NOMO-1 (cell line): Measurements from ENCODE around the gene SLC7A10.
"Not testable (repeated sequence)": the region's sequence is repeated elsewhere in the genome, so short reads cannot be mapped to it uniquely, and the experiment has no call there.

Source experiments
- DNase-seq, 2 experiments: peaks; one replicate each; lab custom pipeline; 2025; ENCODE audit not compliant: unreplicated experiment in 2 of 2; lab: John Stamatoyannopoulos, UW

Gene SLC7A10

DNA sequence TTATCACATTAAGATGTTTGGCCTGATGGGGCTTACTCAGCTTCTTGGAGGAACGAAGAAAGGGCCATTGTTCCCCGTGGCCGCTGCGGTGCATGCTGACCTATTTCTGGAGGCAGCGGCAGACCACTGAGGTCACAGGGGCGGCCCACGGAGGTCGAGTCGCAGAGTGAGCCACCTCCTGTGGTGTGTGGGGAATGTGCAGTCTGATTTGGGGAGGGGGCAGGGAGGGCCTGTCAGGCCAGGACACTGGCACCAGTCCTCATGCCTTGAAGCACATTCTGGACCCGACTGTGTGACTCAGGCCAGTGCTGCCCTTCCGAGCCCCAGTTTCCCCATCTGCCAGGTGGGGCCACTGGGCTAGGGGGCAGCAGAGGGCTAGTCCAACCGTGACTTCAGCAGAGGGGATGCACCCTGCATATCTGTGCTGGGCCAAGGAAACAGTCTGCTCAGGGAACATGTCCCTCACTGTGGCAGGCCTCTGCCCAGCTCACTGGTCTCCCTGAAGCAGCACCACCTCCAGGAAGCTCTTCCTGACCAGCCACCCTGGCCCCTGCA is 6.3 kb downstream of the SLC7A10 start:
- DNase-seq, result no peak

DNA sequence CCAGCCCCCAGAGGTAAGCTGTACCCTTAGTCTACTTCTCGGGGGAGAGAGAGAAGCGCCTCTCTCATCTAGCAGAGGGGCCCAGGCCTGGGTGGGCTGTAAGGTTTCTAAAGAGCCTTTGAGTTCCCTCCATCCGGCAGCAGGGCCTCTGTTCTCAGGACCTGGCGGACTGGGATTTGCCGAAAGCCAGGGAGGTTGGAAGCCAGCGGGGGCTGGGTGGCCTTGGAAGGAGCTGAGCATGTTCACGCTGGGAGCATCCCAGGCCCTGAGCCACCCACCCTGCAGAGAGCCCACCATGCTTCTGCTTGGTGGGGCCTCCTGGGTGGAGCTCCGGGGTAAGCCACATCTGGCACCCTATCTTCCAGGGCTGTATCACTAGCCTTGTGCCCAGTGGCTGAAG is 7.8 kb downstream of the SLC7A10 start:
- DNase-seq, result no peak

DNA sequence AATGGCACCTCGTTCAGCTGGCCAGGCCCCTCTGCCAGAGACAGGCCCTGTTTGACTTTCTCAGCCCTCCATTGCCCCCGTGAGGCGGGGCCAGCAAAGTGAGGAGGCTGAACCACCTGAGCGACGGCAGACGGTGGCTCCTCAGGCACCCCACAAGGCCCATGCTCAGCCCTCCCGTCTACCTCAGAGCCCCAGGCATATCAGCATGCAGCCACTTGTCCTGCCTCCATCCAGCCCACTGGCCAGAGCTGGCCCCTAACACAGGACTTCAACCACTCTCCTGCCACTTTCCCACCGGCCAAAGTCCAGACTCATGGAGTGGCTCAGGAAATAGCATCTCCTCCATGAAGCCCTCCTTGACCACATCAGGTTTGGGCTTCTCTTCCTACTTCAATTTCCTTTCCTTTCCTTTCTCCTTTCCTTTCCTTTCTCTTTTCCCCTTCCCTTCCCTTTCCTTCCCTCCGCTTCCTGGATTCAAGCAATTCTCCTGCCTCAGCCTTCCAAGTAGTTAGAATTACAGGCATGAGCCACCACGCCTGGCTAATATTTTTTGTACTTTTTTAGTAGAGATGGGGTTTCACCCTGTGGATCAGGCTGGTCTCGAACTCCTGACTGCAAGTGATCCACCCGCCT is 9.3 kb downstream of the SLC7A10 start:
- no peak for DNase-seq

DNA sequence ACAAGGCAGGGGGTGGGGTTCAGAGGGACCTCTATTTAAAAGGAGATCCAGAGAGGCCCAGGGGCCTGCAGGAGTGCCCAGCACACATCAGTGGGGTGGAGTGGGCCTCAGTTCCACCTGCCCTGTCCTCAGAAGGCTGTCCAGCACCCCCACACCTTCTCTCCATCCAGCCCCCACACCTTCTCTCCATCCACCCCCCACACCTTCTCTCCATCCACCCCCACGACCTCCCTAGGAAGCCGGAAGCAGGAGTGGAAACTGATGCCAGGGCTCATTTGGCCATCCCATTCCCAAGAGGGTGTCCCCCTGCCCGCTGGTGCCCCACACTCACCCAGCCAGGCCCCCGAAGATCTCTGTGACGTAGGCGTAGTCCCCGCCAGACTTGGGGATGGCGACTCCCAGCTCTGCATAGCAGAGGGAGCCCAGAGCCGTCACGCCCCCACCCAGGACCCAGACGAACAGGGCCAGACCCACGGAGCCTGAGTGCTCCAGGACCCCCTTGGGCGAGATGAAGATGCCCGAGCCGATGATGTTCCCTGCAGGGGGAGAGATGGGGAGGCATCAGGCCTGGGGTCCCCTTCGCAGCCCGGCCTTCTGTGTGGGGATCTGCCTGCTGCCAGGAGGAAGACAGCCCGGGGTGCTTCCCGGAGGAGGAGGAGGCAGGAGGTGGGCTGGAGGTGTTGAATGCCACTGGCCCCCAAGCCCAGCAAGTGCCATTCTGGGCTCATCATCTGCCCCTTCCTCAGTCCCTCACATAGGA is 10.0 kb downstream of the SLC7A10 start:
- no peak for DNase-seq

DNA sequence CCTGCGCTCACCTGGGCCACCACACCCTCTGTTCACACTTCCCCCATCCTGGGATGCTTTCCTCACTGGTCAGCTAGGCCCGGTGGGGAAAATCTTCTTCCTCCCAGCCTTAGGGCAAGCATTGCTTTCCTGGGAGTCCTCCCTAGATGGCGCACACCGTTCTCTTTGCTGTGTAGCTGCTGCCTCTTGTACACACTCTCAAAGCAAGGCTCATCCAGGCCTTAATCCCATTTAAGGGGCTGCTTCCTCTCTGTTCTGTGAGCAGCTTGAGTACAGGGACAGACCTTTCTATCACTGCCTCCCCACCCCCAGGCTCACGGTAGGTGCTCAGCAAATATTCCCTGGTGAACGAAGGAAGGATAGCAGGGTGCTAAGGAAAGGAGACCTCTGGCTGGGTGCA is 11.1 kb downstream of the SLC7A10 start:
- no peak for DNase-seq

DNA sequence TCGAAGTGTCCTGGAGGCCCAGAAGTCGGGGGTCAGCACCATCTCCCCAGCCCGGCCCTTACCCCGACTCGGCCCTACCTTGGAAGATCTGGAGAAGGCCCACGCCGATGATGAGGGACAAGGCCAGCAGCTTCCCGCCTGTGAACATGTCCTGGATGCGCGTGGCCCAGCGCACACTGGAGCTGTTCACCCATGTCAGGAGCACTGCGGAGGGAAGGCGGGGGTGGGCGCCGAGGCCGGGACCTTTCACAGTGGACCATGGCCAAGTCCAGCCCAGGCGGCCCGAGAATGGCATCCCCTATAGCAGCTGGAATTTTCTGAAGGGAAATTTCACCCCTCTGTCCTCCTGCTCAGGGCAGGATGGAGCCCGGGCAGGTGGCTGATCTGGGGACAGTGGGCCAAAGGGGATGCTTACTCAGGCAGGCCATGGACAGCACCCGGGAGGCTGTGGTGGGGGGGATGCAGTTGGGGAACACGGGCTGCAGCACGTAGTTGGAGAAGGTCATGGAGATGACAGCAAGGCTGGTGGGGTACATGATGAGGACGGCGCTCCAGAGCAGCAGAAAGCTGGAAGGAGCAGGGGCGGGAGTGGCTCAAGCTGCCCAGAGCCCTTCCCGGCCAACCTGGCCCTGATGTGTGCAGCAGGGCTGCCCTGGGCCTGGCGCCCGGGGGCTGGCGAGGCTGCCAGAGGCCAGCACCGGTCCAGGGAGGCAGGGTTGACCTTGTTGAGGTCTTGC is 13.0 kb downstream of the SLC7A10 start:
- no peak for DNase-seq

DNA sequence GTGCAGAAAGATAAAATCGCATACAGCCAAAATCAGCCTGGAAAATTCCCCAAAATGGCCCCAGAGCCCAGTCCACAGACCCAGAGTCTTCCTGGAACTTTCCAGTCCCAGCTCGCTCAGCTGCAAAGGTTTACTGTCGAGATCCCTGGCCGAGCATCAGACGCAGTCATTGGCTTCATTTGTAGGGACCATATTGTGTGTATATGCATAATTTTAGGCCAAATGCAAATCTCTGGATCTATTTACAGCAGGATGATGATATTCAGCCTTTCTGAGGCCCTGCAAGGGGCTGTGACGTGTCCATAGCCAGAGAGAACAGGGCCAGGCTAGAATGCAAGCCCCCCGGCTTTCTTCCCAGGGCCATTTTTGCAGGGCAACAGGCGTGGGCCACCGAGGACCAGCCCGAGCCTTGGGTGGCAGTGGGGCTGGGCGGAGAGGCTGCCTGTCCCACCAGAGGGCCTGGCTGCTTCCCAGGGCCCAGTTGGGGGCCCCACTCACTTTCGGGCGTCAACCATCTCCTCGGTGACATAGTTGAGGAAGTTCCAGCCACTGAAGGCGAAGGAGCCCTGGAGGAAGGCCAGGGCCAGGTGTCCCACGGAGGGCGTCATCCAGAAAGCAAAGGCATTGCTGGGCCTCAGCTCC is 13.7 kb downstream of the SLC7A10 start:
- no peak for DNase-seq

DNA sequence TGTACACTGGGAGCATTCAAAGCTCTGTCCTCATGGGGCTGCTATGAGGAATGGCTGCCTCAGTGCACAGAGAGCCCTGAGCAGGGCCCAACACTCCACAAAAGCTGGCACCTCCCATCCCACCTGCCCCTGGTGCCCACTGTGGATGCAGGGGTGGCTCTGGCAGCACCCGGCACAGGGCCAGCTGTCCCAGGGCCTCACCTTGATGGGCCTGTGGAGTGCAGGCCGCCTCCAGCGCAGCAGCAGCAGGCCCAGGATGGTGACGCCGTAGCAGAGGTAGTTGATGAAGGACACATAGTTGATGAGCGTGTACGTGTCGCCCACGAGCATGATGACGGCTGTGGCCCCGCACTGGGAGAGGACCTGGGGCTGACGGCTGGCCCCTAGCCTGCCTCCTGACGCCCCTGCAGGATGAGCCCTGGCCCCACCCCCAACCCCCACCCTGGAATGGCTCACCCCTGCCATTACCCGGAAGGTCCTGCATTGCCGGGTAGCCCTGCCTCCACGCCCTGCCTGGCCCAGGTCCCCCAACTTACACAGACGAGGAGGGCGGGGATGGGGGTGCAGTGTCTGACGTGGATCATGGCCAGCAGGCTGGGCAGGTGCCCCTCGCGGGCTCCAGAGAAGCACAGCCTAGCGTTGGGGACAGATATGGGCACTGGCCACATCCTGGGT is 15.2 kb downstream of the SLC7A10 start:
- DNase-seq, result no peak

DNA sequence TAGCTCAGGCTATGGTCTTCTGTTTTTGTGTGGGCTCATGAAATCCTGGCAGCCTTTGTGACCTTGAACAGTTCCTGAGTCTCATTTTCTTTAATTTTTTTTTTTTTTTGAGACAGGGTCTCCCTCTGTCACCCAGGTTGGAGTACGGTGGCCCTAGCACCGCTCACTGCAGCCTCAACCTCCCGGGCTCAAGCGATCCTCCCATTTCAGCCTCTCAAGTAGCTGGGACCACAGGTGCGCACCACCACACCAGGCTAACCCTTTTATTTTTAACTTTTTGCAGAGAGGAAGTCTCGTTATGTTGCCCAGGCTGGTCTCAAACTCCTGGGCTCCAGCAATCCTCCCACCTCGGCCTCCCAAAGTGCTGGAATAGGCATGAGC is 15.8 kb downstream of the SLC7A10 start:
- not testable (repeated sequence) for DNase-seq

DNA sequence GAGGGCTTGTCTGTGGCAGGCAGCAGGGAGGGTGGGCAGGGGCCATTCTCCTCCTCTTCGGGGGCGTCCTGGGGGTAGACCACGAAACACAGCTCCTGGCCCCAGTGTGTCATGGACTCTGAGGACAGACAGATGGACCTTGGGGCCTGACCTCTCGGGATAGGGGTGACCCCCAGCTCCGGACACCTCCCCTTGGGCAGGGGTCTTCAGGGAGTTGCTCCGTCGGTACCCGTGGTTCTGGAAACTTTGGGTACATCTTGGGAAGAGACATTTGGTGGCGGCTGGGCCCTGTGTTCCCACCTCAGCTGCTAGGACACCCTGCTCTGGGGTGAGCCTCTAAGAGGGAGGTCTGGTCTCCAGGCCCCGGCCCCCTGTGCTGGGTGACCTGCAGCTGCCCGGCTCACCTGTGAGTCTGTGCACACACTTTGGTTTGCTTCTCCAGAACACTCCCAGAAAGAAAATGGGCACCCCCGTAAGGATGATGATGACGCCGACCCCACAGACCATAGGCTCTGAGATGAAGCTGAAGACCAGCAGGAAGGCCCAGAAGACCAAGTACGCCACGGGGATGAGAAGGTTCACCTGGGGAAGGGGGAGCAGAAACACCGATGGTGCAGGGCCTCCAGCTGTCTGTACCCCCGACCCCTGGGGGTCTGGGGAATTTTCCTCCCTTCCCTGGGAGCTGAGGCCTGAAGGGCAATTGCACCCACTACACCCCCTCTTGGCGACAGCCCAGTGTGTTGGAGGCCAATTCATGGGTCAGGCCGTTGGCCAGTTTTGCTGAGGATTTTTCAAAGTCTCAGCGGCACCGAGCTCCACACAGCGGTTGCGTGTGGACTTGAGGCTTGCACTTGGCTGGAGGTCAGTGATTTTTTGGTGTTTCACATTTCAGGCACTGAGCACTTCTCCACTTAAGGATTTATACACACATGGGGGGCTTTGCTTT is 16.5 kb downstream of the SLC7A10 start:
- DNase-seq, result no peak

DNA sequence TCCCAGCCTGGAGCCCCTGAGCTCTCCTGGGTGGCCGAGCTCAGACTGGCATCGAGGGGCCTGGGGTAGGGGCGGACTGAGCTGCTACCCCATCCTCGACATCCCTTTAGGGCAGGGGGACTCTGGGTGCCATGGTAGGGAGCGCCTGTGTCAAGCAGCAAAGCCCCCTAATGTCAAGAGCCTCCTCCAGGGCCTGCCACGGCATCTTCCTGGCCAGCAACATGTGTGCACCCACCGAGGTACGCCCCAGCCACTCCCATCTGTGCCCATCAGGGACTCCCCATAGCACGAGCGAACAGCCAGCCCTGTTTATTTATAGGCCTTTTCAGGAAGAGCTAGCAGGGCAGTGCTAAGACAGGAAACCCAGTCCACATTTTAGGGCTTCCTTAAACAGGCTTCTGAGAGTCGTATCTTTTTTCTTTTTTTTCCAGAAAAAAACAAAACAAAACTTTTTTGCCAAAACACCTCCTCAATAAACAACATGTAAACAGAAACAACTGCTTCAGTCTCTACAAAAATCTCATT is 17.2 kb downstream of the SLC7A10 start:
- DNase-seq, result peak; percentile 9 to 18

DNA sequence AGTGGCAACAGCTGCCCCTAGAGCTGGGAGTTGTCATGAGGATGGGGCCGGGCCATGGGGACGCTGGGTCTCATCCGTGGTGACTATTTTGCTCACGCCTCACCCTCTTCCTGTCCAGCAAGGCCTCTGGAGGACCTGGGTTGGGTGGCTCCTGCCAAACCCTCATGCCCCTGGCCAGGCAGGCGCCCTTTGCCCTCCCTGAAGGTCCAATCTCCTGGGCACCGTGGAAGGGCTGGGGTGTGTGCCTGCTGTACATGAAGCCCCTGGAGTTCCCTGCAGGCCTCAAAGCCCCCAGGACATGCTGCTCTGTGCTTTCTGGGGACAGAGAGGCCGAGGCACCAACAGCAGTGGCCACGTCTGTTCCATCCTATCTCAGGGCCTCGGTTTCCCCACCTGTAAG is 17.7 kb downstream of the SLC7A10 start:
- no peak for DNase-seq

DNA sequence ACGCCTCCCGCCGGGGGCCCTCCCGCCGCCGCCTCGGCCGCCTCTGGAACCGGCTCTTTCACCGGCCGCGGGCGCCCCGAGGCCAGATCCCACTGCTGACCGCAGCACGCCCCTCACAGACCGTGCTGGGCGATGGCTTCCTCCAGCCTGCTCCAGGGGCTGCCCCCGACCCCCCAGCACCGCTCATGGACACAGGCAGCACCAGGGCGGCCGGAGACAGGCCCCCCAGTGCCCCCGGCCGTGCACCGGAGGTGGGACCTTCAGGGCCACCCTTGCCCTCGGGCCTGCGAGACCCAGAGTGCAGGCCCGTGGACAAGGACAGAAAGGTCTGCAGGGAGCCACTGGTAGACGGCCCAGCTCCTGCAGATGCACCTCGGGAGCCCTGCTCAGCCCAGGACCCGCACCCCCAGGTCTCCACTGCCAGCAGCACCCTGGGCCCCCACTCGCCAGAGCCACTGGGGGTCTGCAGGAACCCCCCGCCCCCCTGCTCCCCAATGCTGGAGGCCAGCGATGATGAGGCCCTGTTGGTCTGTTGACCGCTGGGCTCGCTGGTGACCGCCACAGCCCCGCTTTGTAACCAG is 18.5 kb downstream of the SLC7A10 start:
- no peak for DNase-seq

DNA sequence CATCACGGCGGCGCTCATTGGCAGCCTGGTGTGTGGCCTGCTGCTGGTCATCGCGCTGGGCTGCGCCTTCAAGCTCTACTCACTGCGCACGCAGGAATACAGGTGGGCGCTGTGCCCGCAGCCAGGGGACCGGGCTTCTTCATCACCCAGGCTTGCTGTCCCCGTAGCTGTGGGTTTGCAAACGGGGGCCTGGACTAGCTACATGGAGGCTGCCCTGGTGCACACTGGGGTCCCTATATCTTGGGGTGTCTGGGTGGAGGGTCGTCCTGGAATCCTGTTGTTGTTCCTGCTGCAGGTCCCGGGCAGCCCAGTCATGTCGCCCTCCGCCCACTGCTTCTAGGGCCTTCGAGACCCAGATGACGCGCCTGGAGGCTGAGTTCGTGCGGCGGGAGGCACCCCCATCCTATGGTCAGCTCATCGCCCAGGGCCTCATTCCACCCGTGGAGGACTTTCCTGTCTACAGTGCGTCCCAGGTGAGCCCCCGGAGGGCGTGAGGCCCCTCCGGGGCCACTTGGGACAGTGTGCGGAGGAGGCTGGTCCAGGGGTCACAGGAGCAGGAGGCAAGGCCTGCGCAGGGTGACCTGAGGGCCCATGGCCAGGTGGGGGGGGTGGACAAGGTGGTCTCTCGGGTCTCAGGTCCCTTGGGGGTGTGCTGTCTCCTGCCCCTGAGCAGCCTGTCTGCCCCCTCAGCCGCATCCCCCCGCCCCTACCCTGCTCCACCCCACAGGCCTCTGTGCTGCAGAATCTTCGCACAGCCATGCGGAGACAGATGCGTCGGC is 19.2 kb downstream of the SLC7A10 start:
- DNase-seq, result no peak

DNA sequence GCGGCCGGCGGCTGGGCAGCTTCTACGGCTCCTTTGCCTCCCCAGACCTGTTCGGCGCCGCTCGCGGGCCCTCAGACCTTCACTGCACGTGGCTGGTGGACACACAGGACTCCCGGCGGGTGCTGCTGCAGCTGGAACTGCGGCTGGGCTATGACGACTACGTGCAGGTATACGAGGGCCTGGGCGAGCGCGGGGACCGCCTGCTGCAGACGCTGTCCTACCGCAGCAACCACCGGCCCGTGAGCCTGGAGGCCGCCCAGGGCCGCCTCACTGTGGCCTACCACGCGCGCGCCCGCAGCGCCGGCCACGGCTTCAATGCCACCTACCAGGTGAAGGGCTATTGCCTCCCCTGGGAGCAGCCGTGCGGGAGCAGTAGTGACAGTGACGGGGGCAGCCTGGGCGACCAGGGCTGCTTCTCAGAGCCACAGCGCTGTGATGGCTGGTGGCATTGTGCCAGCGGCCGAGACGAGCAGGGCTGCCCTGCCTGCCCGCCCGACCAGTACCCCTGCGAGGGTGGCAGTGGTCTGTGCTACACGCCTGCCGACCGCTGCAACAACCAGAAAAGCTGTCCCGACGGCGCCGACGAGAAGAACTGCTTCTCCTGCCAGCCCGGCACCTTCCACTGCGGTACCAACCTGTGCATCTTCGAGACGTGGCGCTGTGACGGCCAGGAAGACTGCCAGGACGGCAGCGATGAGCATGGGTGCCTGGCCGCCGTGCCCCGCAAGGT is 20.0 kb downstream of the SLC7A10 start:
- no peak for DNase-seq

DNA sequence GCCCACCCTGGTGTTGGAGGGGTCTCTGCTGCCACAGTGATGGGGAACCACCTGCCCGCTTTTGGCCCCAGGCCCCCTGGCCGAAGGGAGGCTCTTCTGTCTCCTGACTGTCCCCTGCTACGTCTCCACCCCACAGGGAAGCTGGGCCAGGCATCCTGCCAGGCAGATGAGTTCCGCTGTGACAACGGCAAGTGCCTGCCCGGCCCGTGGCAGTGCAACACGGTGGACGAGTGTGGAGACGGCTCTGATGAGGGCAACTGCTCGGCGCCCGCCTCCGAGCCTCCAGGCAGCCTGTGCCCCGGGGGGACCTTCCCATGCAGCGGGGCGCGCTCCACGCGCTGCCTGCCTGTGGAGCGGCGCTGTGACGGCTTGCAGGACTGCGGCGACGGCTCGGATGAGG is 20.5 kb downstream of the SLC7A10 start:
- no peak for DNase-seq

DNA sequence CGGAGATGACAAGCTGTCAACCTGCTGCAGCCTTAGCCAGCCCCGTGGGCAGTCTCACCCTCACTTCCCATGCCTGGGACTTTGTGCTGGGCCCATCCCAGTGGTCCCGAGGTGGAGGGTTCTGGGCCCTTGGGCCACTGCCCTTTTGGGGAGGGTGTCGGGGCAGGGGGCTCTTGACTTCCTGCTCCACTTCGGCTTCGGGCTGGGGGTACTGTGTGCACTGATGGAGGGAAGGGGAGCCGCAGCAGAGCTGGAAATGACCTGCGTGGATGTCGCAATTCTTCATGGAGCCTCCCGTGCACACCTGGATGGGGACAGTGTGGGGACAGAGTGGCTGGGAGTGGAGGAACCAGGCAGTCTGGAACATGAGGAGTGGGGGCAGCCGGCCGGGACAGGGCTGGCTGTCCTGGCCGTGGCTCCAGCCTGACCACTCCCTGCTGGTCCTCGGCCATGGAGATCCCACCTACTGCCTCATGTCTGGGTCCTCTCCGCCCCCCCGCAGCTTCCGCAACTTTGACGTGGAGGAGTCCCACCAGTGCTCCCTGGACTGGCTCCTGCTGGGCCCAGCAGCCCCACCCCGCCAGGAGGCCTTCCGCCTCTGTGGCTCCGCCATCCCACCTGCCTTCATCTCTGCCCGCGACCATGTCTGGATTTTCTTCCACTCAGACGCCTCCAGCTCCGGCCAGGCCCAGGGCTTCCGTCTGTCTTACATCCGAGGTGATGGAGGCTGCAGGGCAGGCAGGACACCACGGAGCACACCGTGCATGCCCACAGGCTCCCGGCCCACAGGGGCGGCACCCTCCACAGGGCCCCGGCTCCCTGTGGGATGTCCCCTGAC is 21.3 kb downstream of the SLC7A10 start:
- DNase-seq, result no peak
